ENCODE results near the gene TAF8. TPM values are rescaled to one million over a fixed set of nuclear protein-coding genes. Genes with fewer than 3 reads are reported as not detected.

Gene TAF8
- total RNA-seq, 1 experiment from 2014 or later = 20.8 TPM

GRCh38 chr6:42045538-42046460 lies 4.5 kb upstream of the TAF8 start:
- no peaks in the 10 kb centered on the region for H3K27me3 ChIP-seq
- H3K4me3 ChIP-seq = no peak overlapping the region
- DNase-seq = peak; percentile 66
- no peaks in the 10 kb centered on the region for H3K9me3 ChIP-seq
- no peaks in the 10 kb centered on the region for H3K36me3 ChIP-seq

GRCh38 chr6:42046464-42047212 lies 3.7 kb upstream of the TAF8 start:
- Histone ChIP-seq H3K9me3 (no peaks in the 10 kb centered on the region), H3K27me3 (no peaks in the 10 kb centered on the region), H3K4me3 (no peak overlapping the region), H3K36me3 (no peaks in the 10 kb centered on the region)
- no peak for DNase-seq

GRCh38 chr6:42047213-42047590 lies 3.1 kb upstream of the TAF8 start:
- Histone ChIP-seq H3K27me3 (no peaks in the 10 kb centered on the region), H3K4me3 (no peak overlapping the region)
- DNase-seq = no peak

GRCh38 chr6:42047790-42048405 lies 2.4 kb upstream of the TAF8 start:
- H3K36me3 ChIP-seq = no peaks in the 10 kb centered on the region; the same call in 1 of the 2 replicates
- H3K27me3 ChIP-seq = no peaks in the 10 kb centered on the region
- H3K4me3 ChIP-seq = peak overlapping the region; percentile 40
- no peaks in the 10 kb centered on the region for H3K9me3 ChIP-seq
- no peak for DNase-seq

More at GRCh38 chr6:42047213-42047590, 3.1 kb upstream of the TAF8 start:
- no peaks in the 10 kb centered on the region for H3K9me3 ChIP-seq
- H3K36me3 ChIP-seq = no peaks in the 10 kb centered on the region

- DNase-seq = no peak
- Histone ChIP-seq H3K9me3 (no peaks in the 10 kb centered on the region), H3K4me3 (peak overlapping the region; percentile 40), H3K36me3 (no peaks in the 10 kb centered on the region; the same call in 1 of the 2 replicates), H3K27me3 (no peaks in the 10 kb centered on the region)
Observed at GRCh38 chr6:42049116-42049809, 1.1 kb upstream of the TAF8 start.

GRCh38 chr6:42049948-42050296 lies 402 bp upstream of the TAF8 start:
- no peak for DNase-seq
- Histone ChIP-seq H3K36me3 (no peaks in the 10 kb centered on the region; the same call in 1 of the 2 replicates), H3K4me3 (peak overlapping the region; percentile 84), H3K27me3 (no peaks in the 10 kb centered on the region), H3K9me3 (no peaks in the 10 kb centered on the region)

GRCh38 chr6:42051268-42051653 lies 937 bp downstream of the TAF8 start:
- DNase-seq = no peak
- H3K27me3 ChIP-seq = no peaks in the 10 kb centered on the region
- H3K36me3 ChIP-seq = no peaks in the 10 kb centered on the region; the same call in 1 of the 2 replicates

GRCh38 chr6:42053601-42054000 lies 3.3 kb downstream of the TAF8 start:
- Histone ChIP-seq H3K36me3 (peaks cover 7% of the 10 kb centered on the region), H3K9me3 (no peaks in the 10 kb centered on the region), H3K27me3 (no peaks in the 10 kb centered on the region), H3K4me3 (no peak overlapping the region)
- DNase-seq = no peak

More at GRCh38 chr6:42051268-42051653, 937 bp downstream of the TAF8 start:
- H3K4me3 ChIP-seq = peak overlapping the region; percentile 84
- no peaks in the 10 kb centered on the region for H3K9me3 ChIP-seq

- no peaks in the 10 kb centered on the region for H3K27me3 ChIP-seq
- H3K36me3 ChIP-seq = peaks cover 7% of the 10 kb centered on the region
- no peak overlapping the region for H3K4me3 ChIP-seq
- H3K9me3 ChIP-seq = no peaks in the 10 kb centered on the region
- no peak for DNase-seq
Observed at GRCh38 chr6:42059743-42060142, 9.4 kb downstream of the TAF8 start.

GRCh38 chr6:42066156-42066675 lies 15.9 kb downstream of the TAF8 start:
- Histone ChIP-seq H3K9me3 (no peaks in the 10 kb centered on the region), H3K4me3 (no peak overlapping the region), H3K27me3 (no peaks in the 10 kb centered on the region), H3K36me3 (peaks cover 18% of the 10 kb centered on the region)
- DNase-seq = no peak

GRCh38 chr6:42068173-42068572 lies 17.8 kb downstream of the TAF8 start:
- Histone ChIP-seq H3K27me3 (no peaks in the 10 kb centered on the region), H3K4me3 (no peak overlapping the region), H3K9me3 (no peaks in the 10 kb centered on the region), H3K36me3 (peaks cover 18% of the 10 kb centered on the region)
- no peak for DNase-seq

GRCh38 chr6:42068872-42069522 lies 18.7 kb downstream of the TAF8 start:
- H3K36me3 ChIP-seq = peaks cover 18% of the 10 kb centered on the region
- H3K27me3 ChIP-seq = no peaks in the 10 kb centered on the region
- no peak overlapping the region for H3K4me3 ChIP-seq
- DNase-seq = no peak
- no peaks in the 10 kb centered on the region for H3K9me3 ChIP-seq

GRCh38 chr6:42071881-42072583 lies 21.7 kb downstream of the TAF8 start:
- DNase-seq = no peak
- Histone ChIP-seq H3K4me3 (no peak overlapping the region), H3K9me3 (no peaks in the 10 kb centered on the region), H3K36me3 (peaks cover 13% of the 10 kb centered on the region), H3K27me3 (no peaks in the 10 kb centered on the region)

GRCh38 chr6:42073287-42073686 lies 23.0 kb downstream of the TAF8 start:
- H3K9me3 ChIP-seq = no peaks in the 10 kb centered on the region
- H3K27me3 ChIP-seq = no peaks in the 10 kb centered on the region
- no peak for DNase-seq
- peaks cover 5% of the 10 kb centered on the region for H3K36me3 ChIP-seq
- H3K4me3 ChIP-seq = no peak overlapping the region

- no peaks in the 10 kb centered on the region for H3K27me3 ChIP-seq
- no peak overlapping the region for H3K4me3 ChIP-seq
- H3K9me3 ChIP-seq = no peaks in the 10 kb centered on the region
- DNase-seq = peak; percentile 53
- no peaks in the 10 kb centered on the region for H3K36me3 ChIP-seq
Observed at GRCh38 chr6:42075159-42075838, 25.0 kb downstream of the TAF8 start.
